NAMALWA (cell line): ENCODE data around the gene CYP2J2.
"Not testable (repeated sequence)": the region's sequence is repeated elsewhere in the genome, so short reads cannot be mapped to it uniquely, and the experiment has no call there.

Experiments
- DNase-seq: peaks from one replicate; pipeline ENCODE4 v3.0.0-alpha.2; 2015; ENCODE audit warnings: low spot score

Gene CYP2J2

GRCh38 chr1:59917785-59918180 is 8.8 kb downstream of the CYP2J2 start:
- DNase-seq, result no peak

- DNase-seq, result no peak
These were observed 9.4 kb downstream of the CYP2J2 start for GRCh38 chr1:59917026-59917784.

- no peak for DNase-seq
These were observed 11.1 kb downstream of the CYP2J2 start for GRCh38 chr1:59915516-59915915.

- not testable (repeated sequence) for DNase-seq
These were observed 11.7 kb downstream of the CYP2J2 start for GRCh38 chr1:59914791-59915286.

- DNase-seq, result no peak
These were observed 17.9 kb downstream of the CYP2J2 start for GRCh38 chr1:59908682-59909081.

- no peak for DNase-seq
These were observed 18.5 kb downstream of the CYP2J2 start for GRCh38 chr1:59908084-59908483.

- no peak for DNase-seq
These were observed 19.6 kb downstream of the CYP2J2 start for GRCh38 chr1:59906931-59907330.

GRCh38 chr1:59903141-59903754 is 23.3 kb downstream of the CYP2J2 start:
- DNase-seq, result peak; percentile 33

GRCh38 chr1:59901770-59902388 is 24.7 kb downstream of the CYP2J2 start:
- DNase-seq, result no peak

- no peak for DNase-seq
These were observed 25.9 kb downstream of the CYP2J2 start for GRCh38 chr1:59900640-59901039.

GRCh38 chr1:59898927-59899326 is 27.6 kb downstream of the CYP2J2 start:
- DNase-seq, result no peak

GRCh38 chr1:59897165-59897564 is 29.4 kb downstream of the CYP2J2 start:
- no peak for DNase-seq

GRCh38 chr1:59892841-59893811 is 33.4 kb downstream of the CYP2J2 start:
- DNase-seq, result no peak

GRCh38 chr1:59885160-59885832 is 41.3 kb downstream of the CYP2J2 start:
- DNase-seq, result no peak

GRCh38 chr1:59880735-59881134 is 45.8 kb downstream of the CYP2J2 start:
- DNase-seq, result no peak

GRCh38 chr1:59879996-59880505 is 46.5 kb downstream of the CYP2J2 start:
- no peak for DNase-seq

- peak; percentile 65 for DNase-seq
These were observed 47.0 kb downstream of the CYP2J2 start for GRCh38 chr1:59879574-59879973.

- DNase-seq, result no peak
These were observed 48.2 kb downstream of the CYP2J2 start for GRCh38 chr1:59878370-59878769.

GRCh38 chr1:59877108-59877682 is 49.4 kb downstream of the CYP2J2 start:
- no peak for DNase-seq

- no peak for DNase-seq
These were observed 54.8 kb downstream of the CYP2J2 start for GRCh38 chr1:59871746-59872145.

GRCh38 chr1:59866462-59866861 is 60.1 kb downstream of the CYP2J2 start:
- no peak for DNase-seq
